ENCODE results near the gene CSAD.
"Not testable (repeated sequence)": the region's sequence is repeated elsewhere in the genome, so short reads cannot be mapped to it uniquely, and the experiment has no call there.

Gene CSAD

DNA sequence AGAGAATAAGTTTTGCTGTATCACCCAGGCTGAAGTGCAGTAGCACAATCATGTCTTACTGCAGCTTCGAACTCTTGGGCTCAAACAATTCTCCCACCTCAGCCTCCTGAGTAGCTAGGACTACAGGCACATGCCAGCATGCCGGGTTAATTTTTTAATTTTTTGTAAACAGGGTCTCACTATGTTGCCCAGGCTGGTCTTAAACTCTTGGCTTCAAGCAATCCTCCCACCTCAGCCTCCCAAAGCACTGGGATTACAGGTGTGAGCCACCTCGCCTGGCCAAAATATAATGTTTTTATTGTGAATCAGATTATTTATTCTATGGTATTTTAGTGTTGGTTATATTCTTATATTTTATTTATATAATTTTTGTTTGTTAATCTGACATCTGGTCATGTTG, 4.0 kb downstream of the CSAD start:
- no peak for DNase-seq

DNA sequence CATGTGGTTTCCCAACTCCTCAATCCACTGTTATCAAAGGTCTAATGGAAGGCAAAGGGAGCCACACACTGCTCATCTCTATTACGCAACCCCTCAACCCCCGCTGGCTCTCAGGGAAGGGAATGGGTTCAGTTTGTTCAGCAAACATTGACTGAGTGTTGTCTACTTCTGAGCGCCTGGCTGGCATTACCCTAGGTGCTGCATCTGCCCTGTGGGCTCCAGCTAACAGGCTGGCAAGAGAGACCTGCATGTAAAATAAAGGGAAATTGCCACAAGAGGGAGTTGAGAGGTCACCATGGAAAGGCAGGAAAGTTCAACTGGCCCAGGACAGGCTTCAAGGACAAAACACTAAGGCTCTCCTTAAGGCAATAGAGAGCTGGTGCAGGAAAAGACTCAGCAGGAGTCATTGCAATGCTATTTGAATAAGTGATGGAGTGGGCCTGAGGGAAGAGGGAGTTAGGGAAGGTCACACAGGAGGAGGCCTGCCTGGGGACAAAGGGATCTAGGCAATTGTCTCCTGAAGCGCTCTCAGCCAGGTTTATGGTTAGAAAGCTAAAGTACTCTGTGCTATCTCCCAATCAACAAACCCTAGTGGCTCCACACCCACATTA, 5.7 kb downstream of the CSAD start:
- no peak for DNase-seq

DNA sequence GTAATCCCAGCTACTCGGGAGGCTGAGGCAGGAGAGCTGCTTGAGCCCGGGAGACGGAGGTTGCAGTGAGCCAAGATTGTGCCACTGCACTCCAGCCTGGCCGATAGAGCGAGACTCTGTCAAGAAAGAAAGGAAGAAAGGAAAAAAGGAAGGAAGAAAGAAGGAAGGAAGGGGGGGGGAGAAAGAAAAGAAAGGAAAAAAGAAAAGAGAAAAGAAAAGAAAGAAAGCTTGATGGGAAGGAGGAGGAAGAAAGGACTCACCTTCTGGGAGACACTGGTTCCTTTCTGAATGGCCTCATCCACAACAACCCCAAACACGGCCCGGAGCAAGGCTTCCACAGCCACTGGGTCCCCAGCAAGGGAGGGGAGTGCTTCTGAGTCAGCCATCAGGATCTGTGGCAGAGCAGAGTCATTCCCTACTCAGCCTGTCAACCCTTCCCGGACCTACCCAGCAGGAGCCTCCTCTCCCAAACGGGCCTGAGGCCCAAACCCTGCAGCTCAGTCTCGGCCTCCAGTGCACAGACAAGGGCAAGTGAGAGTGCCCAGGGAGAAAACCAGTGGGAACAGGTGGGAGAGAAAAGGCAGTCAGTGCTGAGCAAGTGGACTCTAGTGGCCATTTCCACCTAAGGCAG, 7.5 kb downstream of the CSAD start:
- no peak for DNase-seq

DNA sequence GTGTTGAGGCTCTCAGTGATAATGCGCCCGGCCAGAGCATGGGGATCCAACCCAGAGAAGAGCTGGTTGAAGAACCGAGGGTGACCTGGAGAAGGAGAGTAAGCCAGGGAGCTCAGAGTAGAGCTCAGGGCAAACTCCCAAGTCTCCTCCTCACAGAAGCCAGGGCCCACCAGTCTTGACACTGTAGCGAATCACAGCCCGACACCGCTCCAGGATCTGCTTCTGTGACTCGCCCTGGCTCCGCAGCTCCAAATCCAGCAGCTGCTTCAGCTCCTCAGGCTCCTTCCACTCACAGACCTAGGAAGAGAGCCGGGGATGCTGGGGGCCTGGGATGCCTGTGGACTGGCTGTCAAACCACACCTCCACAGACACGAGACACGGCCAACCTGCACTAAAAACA, 8.4 kb downstream of the CSAD start:
- DNase-seq: no peak

GRCh38 chr12:53171725-53172329, 8.9 kb downstream of the CSAD start:
- no peak for DNase-seq

GRCh38 chr12:53170876-53171724, 9.6 kb downstream of the CSAD start:
- no peak for DNase-seq

DNA sequence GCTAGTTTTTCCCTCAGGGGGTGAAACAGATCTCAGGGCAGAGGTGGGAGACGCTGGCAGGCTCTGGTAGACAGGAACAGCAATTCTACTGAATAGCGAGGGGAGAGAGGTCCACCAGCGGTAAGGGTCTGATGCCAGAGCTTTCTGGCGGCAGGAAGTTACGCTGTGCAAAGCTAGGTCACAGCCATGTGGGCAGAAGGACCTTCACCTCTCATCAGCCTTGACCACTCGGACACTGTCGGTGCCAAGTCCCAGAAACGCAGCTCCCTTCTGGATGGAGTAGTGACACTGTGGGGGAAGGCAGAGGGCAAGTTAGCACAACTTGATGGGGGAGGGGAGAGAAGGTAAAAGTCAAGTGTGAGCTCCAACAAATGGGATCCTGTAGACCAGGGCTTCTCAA, 10.5 kb downstream of the CSAD start:
- no peak for DNase-seq

GRCh38 chr12:53169644-53170043, 11.1 kb downstream of the CSAD start:
- no peak for DNase-seq

- no peak for DNase-seq
Observed at GRCh38 chr12:53166837-53167236, 13.9 kb downstream of the CSAD start.

- not testable (repeated sequence) for DNase-seq
Observed at GRCh38 chr12:53163008-53163407, 17.7 kb downstream of the CSAD start.

DNA sequence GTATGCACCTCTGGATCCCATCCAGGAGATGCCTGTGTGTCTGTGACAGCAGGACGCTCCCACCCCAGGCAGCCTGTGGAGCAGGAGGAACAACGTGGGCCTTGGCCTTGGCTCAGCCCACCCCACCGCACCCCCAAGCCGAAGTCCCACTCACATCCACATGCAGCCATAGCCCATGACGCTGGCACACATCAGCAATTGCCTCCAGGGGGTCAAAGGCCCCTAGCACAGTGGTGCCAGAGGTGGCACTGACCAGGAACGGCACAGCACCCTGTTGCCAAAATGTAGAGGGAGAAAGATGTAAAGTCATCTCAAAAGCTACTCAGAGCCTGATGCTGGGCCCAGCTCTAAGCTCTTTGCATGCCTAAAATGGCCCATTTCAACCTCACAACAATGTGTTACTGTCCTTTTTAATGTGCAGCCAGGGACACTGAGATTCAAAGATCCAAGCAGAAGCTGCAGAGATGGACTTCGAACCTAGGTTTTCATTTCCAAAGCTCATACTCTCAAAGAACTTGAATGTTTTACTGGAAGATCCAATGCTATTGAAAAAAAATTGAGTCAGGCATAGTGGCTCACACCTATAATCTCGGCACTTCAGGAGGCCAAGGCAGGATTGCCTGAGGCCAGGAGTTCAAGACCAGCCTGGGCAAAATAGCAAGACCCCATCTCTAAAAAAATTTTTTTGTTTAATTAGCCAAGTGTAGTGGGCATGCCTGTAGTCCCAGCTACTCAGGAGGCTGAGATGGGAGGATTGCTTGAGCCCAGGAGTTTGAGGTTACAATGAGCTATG, 19.4 kb downstream of the CSAD start:
- DNase-seq: no peak

DNA sequence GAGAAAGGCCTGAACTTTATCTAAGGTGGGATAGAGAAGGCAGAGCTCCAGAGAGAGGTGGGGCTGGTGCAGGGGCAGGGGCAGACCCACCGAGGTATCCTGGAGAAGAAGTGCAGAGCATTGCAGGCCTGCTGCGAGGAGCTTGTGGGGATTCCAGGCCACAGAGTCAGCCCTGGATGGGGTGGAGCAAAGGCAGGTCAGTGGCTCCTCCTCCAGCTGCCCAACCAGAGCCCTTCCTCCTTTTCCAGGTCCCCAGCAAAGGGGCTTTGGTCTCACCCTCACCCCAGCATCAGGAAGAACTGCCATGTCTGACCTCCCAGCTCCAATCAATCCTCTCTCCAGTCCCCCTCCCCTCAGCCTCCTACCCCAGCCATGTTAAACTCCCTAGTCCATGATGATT, 20.1 kb downstream of the CSAD start:
- DNase-seq: no peak

DNA sequence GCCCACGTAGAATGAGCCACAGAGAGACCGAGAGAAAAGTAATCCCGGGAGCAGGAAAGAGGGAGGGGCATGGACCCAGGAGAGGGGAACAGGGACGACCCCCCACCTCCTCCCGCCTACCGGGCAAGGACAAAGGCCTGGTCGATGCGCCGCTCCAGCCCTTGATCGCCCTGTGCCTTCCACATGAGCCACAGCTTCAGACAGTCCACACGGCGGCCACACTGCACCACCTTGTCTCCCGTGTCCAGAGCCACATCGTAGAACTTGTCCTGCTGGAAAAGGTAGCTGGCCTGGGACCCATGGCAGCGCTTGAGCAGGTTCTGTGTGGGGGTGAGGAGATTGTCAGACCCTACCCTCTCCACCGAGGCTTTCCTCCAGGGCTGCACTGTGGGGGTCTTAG, 20.7 kb downstream of the CSAD start:
- no peak for DNase-seq

DNA sequence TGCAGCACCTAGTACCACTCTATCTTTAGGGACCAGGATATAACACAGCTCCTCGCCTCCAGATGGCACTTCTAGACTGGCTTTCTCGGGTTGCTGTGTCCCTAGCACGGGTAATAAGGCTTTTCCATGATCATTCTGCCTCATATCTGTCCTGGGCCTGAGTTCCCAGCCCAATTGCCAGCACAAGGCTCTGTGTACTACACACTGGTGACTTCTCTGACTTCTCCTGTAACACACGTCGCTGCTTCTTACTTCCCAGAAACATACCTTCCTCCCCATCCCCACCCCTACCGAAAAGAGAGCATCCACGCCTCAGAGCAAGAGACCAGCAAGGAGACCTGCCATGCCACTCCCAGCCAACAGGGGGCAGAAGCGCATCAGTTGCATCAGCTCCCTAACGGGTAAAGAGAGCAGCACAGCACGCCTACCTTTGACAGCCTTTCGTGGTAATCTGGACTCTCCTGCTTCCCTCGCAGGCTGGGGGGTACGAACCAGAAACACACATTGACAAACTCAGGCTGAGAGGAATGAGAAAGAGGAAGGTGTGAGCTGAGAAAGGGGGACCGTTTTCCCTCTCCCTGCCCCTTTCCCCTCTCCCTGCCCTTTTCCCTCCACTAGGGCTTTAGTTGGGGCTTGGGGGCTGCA, 21.4 kb downstream of the CSAD start:
- peak; percentile 85 to 93 for DNase-seq

DNA sequence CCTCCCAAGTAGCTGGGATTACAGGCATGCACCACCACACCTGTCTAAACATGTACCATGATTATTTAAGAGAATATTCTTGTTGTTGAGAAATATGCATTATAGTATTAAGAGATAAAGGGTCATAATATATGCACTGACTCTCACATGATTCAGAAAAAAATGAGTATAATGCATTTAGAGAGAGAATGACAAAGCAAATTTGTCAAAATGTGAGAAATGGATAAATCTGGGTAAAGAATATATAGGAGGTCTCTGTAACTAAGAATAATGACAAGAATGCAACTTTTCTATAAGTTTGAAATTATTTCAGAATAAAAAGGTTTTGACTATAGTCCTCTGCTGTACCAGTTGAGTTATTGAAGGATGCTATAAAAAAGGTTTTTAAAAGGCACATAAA, 28.3 kb downstream of the CSAD start:
- DNase-seq: no peak

DNA sequence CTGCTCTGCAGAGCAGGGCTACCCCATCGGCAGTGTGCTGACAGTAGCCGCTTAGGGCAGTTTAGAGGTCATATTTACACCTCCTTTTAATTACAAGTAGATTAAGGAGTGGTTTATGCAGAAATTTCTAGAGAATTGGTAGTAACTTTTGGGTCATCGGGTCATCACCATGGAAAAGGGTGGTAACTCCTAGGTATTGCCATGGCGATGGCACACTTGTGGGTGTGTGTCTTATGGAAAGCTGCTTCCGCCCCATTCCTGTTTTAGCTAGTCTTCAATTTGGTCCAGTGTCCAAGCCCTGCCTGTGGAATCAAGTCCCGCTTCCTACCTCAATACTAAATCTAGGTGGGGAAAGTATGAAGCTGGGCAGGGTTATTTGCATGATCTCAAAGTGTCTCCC, 29.7 kb downstream of the CSAD start:
- DNase-seq: no peak

DNA sequence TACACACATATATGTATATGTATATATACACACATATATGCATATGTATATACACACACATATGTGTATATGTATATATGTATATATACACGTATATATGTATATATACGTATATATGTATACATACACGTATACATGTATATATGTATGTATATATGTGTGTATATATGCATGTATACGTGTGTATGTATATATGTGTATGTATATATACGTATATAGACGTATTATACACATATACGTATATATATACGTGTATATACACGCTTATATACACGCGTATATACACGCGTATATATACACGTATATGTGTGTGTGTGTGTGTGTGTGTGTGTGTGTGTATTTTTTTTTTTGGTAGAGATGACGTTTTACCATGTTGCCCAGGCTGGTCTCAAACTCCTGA, 33.1 kb downstream of the CSAD start:
- DNase-seq: no peak

- no peak for DNase-seq
Observed at GRCh38 chr12:53147181-53147580, 33.5 kb downstream of the CSAD start.

DNA sequence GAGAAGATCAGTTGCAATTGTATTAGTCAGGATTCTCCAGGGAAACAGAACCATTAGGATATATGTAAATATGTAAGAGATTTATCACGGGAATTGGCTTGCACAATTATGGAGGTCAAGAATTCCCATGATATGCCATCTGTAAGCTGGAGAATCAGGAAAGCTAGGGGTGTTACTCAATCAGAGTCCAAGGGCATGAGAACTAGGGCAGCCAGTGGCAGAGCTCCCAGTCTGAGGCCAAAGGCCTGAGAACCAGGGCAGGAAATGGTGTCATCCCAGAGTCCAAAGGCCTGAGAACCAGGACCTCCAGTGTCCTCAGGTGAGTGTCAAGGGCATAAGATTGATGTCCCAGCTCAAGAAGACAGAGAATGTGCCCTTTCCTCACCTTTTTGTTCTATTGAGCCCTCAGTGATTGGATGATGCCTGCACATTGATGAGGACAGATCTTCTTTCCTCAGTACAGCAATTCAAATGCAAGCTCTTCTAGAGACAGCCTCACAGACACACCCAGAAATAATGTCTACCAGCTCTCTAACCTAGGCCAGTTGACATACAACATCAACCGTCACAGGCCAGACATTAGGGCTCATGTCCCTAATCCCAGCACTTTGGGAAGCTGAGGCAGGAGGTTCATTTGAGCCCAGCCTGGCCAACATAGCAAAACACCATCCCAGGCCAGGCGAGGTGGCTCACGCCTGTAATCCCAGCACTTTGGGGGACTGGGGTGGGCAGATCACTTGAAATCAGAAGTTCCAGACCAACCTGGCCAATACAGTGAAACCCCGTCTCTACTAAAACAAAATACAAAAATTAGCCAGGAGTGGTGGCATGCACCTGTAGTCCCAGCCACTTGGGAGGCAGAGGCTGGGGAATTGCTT, 35.1 kb downstream of the CSAD start:
- DNase-seq: no peak

DNA sequence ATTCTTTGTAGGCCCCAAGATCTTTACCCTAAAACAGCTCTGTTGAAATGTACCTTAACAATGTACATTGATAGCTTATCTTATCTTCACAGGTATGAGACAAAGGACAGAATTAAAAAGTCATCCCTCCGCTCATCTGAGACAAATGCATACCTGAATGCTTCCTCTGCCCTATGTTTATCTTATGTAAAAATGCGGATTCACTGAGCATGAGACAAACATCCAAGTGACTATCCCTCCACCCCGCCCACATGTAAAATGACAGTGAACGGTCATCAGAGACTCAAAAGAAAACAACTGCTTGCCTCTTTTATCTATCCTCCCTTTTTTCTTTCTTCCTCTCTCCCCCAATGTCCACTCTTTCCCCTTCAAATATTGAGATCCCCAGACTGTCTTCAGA, 37.4 kb downstream of the CSAD start:
- DNase-seq: no peak

DNA sequence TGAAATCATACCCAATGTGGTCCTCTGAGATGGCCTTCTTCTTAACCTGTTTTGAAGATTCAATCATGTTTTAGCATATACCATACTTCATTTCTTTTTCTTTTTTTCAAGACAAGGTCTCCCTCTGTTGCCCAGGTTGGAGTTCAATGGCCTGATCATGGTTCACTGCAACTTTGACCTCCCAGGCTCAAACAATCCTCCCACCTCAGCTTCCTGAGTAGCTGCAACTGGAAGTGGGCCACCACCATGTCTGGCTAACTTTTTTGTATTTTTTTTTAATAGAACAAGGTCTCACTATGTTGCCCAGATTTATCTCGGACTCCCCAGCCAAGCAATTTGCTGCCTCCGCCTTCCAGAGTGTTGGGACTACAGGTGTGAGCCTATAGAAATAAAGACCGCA, 47.0 kb downstream of the CSAD start:
- DNase-seq: no peak
